Rectal smooth muscle tissue (tissue), 1 donor: ENCODE data around the gene NMB.

Source experiments
- H3K27ac ChIP-seq: one replicate; pipeline ENCODE4 v1.7.0; 2013; ENCODE audit warnings: low read depth, low read length, inconsistent platforms
- H3K27me3 ChIP-seq: one replicate; pipeline ENCODE4 v1.7.0; 2013; ENCODE audit warnings: low read length; ENCODE audit not compliant: control insufficient read depth, insufficient read depth
- H3K36me3 ChIP-seq: one replicate; pipeline ENCODE4 v1.7.0; 2013; ENCODE audit warnings: low read length; ENCODE audit not compliant: control insufficient read depth, insufficient read depth
- H3K4me1 ChIP-seq: one replicate; pipeline ENCODE4 v1.7.0; 2013; ENCODE audit warnings: low read length; ENCODE audit not compliant: control insufficient read depth, insufficient read depth
- H3K4me3 ChIP-seq: one replicate; pipeline ENCODE4 v1.7.0; 2013; ENCODE audit warnings: low read length
- H3K9ac ChIP-seq: one replicate; pipeline ENCODE4 v1.7.0; 2013; ENCODE audit warnings: low read length

NMB gene

DNA sequence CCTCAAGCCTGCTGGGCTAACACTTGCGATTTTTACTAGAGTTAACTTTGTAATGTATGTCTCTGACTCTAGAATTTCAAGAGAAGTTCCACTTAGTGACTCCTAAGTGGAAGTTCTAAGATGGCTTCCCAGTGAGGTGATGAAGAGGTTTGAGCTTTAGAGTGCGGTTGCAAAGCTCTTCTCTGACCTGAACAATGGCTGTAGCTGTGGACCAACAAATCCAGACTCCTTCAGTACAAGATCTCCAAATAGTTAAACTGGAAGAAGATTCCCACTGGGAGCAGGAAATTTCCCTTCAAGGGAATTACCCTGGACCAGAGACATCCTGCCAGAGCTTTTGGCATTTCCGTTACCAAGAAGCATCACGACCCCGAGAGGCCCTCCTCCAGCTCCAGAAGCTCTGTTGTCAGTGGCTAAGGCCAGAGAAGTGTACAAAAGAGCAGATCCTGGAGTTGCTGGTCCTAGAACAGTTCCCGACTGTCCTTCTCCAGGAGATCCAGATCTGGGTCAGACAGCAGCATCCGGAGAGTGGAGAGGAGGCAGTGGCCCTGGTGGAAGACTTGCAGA is 26.2 kb downstream of the NMB start:
- H3K36me3 ChIP-seq, result no peaks in the 10 kb centered on the region
- peak overlapping the region; percentile 89 for H3K27ac ChIP-seq
- peaks cover 17% of the 10 kb centered on the region for H3K4me1 ChIP-seq

DNA sequence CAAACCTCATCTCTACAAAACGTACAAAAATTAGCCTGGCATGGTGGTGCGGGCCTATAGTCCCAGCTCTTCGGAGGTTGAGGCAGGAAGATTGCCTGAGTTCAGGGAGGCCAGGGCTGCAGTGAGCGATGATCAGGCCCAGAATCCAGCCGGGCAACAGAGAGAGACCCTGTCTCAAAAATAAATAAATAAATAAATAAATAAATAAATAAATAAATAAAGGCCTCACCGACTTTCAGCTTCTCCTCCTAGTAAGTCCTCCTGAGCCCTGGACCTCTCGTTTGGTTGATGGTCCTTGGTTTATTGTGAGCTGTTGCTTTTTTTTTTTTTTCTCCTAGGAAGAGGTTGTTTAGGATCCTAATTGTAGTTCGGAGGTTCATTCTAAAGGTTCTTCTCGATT is 29.0 kb downstream of the NMB start:
- H3K9ac ChIP-seq, result no peak overlapping the region
- H3K4me3 ChIP-seq, result no peak overlapping the region
- H3K36me3 ChIP-seq, result no peaks in the 10 kb centered on the region
- no peak overlapping the region for H3K27ac ChIP-seq
- no peaks in the 10 kb centered on the region for H3K27me3 ChIP-seq
- H3K4me1 ChIP-seq, result peaks cover 14% of the 10 kb centered on the region

More for the DNA sequence above, 26.2 kb downstream of the NMB start:
- Histone ChIP-seq H3K27me3 (no peaks in the 10 kb centered on the region), H3K9ac (peak overlapping the region; percentile 71), H3K4me3 (peak overlapping the region; percentile 88)

DNA sequence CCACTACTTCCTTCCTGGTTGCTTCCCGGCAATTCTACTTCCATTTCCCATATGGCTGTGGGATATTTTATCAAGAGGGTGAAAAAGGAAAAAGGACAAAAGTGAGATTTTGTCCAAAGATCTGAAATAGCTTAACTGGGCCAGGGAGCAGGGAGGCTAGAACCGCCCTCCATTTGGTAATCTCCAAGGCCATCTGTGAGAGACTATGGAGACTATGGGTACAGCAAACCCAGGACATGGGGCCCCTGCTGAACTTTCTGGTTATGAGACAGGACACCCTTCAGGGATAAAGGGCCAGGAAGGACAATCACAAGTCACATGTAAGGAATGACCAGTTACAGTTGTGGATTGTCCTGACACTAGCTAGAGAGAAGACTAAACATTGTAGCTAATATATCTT is 32.9 kb downstream of the NMB start:
- no peak overlapping the region for H3K9ac ChIP-seq
- H3K4me3 ChIP-seq, result no peak overlapping the region
- no peak overlapping the region for H3K27ac ChIP-seq
- H3K36me3 ChIP-seq, result peaks cover 13% of the 10 kb centered on the region
- no peaks in the 10 kb centered on the region for H3K27me3 ChIP-seq
- no peaks in the 10 kb centered on the region for H3K4me1 ChIP-seq

DNA sequence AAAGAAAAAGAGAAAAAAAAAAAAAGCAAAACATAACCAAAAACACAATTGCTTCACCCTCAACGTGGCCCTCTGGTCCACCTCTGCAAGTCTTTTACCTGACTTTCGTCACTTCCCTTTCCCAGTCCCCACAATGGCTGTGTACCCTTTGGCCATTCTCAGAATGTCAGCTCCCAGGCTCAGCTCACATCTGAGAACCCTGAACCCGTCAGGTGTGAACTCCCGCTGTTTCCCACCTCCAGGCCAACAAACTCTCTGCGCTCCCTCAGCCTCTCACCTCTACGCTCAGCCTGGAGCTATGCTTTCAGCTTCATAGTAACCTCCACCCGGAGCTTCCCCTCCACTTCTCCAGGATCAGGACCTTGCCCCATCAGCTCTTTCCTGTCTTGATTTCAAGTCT is 33.6 kb downstream of the NMB start:
- Histone ChIP-seq H3K9ac (no peak overlapping the region), H3K27me3 (no peaks in the 10 kb centered on the region), H3K27ac (no peak overlapping the region), H3K4me3 (no peak overlapping the region), H3K4me1 (no peaks in the 10 kb centered on the region), H3K36me3 (peaks cover 13% of the 10 kb centered on the region)

DNA sequence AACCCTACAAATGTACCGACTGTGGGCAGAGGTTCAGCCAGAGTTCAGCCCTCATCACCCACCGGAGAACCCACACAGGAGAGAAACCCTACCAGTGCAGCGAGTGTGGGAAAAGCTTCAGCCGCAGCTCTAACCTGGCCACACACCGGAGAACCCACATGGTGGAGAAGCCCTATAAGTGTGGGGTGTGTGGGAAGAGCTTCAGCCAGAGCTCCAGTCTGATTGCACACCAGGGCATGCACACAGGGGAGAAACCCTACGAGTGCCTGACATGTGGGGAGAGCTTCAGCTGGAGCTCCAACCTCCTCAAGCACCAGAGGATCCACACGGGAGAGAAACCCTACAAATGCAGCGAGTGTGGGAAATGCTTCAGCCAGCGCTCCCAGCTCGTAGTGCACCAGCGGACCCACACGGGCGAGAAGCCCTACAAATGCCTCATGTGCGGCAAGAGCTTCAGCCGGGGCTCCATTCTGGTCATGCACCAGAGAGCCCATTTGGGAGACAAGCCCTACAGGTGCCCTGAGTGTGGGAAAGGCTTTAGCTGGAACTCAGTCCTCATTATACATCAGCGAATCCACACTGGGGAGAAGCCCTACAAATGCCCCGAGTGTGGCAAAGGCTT is 36.5 kb downstream of the NMB start:
- no peak overlapping the region for H3K9ac ChIP-seq
- no peak overlapping the region for H3K27ac ChIP-seq
- no peaks in the 10 kb centered on the region for H3K4me1 ChIP-seq
- H3K4me3 ChIP-seq, result no peak overlapping the region
- H3K27me3 ChIP-seq, result no peaks in the 10 kb centered on the region
- H3K36me3 ChIP-seq, result peaks cover 13% of the 10 kb centered on the region

DNA sequence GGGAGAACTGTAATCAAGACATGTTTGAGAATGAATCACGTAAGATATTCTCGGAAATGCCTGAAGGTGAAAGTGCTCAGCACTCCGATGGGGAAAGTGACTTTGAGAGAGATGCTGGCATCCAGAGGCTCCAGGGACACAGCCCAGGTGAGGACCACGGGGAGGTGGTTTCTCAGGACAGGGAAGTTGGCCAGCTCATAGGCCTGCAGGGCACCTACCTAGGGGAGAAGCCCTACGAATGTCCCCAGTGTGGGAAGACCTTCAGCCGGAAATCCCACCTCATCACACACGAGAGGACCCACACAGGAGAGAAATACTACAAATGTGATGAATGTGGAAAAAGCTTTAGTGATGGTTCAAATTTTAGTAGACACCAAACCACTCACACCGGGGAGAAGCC is 37.4 kb downstream of the NMB start:
- no peak overlapping the region for H3K9ac ChIP-seq
- H3K4me3 ChIP-seq, result no peak overlapping the region
- H3K4me1 ChIP-seq, result no peaks in the 10 kb centered on the region
- H3K27ac ChIP-seq, result no peak overlapping the region
- H3K27me3 ChIP-seq, result no peaks in the 10 kb centered on the region
- H3K36me3 ChIP-seq, result peaks cover 13% of the 10 kb centered on the region

DNA sequence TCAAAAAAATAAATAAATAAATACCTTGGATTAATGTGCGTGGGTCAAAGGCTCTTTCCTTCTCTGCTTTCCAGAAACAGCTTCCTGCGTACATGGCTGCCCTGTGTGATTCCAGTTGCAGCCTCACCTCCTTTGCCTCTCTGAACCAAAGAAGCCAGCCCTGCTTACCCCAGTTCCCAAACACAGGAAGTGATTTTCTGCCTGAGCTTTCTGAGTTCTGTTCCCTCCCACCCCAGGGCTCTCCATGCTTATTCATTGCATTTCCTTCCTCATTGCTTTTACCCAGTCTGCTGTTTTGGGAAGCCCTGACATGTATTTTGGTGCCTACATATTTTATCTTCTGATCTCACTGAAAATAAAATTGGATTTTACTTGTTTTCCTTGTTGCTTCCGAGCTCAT is 41.8 kb downstream of the NMB start:
- peaks cover 5% of the 10 kb centered on the region for H3K36me3 ChIP-seq
- H3K4me1 ChIP-seq, result no peaks in the 10 kb centered on the region
- H3K4me3 ChIP-seq, result no peak overlapping the region
- H3K27me3 ChIP-seq, result no peaks in the 10 kb centered on the region
- H3K27ac ChIP-seq, result no peak overlapping the region
- H3K9ac ChIP-seq, result no peak overlapping the region

DNA sequence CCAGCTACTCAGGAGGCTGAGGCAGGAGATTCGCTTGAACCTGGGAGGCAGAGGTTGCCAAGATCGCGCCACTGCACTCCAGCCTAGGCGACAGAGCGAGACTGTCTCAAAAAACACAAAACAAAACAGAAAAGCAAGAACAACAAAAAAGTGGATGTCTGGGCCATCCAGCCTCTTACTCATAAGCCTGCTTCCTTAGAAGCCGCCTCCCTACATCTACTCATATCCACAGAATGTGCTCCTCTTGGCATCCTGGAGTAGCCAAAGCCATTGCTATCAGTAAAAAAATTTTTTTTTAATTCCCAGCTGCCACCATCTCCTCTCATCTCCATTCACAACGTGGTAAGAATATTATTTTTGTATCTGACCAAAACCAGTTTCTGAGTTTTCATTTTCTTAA is 46.4 kb downstream of the NMB start:
- no peak overlapping the region for H3K9ac ChIP-seq
- H3K4me3 ChIP-seq, result no peak overlapping the region
- H3K27me3 ChIP-seq, result no peaks in the 10 kb centered on the region
- no peaks in the 10 kb centered on the region for H3K36me3 ChIP-seq
- H3K27ac ChIP-seq, result no peak overlapping the region
- no peaks in the 10 kb centered on the region for H3K4me1 ChIP-seq

DNA sequence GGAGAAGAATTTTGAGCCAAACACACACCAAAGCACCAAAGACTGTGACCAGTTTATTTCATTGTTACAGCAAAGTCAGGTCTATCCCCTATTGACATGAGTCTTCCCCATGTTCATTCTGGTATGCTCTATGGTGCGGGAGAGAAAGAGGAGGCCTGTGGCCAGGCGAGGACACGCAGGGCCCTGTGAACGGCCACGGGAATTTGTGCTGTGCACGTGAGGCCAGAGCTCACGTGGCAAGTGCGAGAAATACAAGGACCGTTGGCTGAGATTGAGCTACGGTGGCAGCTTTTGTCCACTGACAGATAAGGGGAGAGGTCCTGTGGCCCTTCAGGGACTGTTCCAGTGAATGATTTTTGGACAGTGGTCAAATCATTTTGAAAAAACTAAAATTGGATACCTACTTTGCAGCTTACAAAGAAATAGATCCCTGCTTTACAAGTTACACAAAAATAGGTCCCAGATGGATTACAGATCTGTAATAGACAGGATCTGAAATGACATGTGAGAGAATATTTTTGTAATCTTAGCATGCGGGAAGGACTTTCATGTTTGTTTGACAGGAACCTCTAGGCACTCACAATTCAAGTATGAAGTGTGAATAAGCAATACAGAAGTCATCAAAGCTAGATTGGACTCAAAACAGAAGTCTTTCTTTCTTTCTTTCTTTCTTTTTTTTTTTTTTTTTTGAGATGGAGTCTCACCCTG is 48.0 kb downstream of the NMB start:
- Histone ChIP-seq H3K9ac (no peak overlapping the region), H3K4me3 (no peak overlapping the region), H3K27ac (no peak overlapping the region)

DNA sequence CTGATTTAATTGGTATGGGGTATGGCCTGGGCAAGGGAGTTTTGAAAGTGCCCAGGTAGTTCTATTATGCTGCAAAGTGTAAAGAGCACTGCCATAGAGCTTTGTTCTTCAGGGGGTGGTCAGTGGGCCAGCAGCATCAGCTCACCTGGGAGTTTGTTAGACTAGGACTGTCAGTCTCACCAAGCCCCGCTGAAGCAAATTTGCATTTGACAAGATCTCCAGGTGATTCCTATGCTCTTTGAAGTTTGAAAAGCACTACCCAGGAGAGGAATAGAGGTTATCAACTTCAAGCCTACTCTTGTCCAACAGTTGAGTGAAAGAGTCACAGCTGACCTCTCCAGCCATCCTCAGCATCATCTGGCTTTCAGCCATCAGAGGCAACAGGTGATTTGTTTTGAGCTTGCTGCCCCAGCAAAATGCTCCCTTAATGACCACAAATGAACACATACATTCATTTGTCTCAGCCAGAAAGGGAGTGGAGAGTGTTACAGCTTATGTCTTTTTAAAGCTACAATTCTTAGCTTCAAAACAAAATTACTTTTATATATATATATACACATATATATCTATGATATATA is 49.2 kb downstream of the NMB start:
- no peaks in the 10 kb centered on the region for H3K4me1 ChIP-seq
- H3K27me3 ChIP-seq, result no peaks in the 10 kb centered on the region
- no peak overlapping the region for H3K4me3 ChIP-seq
- H3K36me3 ChIP-seq, result peaks cover 5% of the 10 kb centered on the region
- H3K27ac ChIP-seq, result no peak overlapping the region
- H3K9ac ChIP-seq, result no peak overlapping the region

More for the DNA sequence above, 48.0 kb downstream of the NMB start:
- Histone ChIP-seq H3K36me3 (peaks cover 3% of the 10 kb centered on the region), H3K4me1 (no peaks in the 10 kb centered on the region), H3K27me3 (no peaks in the 10 kb centered on the region)

DNA sequence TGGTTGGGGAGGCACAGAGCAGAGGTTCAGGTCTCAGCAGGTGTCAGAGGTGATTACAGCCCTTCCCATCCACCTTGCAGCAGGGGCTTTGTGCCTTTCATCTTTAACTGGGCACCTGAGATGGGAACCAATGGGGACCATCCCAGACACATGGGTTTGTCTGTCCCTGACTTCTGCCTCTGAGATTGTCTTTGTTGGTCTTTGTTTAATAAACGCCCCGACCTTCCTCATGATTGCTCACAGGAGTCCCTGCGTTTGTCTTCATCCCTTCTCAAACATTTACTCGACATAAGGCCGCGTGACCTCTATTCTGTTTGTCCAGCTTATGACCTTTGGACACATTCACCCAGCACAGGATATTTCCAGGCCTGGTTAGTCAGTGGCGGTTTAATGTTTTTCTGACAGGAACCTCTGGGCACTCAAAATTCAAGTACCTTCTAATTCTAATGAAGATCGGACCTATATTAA is 51.3 kb downstream of the NMB start:
- Histone ChIP-seq H3K27ac (no peak overlapping the region), H3K4me3 (no peak overlapping the region), H3K9ac (no peak overlapping the region), H3K27me3 (no peaks in the 10 kb centered on the region), H3K4me1 (no peaks in the 10 kb centered on the region), H3K36me3 (peaks cover 5% of the 10 kb centered on the region)

DNA sequence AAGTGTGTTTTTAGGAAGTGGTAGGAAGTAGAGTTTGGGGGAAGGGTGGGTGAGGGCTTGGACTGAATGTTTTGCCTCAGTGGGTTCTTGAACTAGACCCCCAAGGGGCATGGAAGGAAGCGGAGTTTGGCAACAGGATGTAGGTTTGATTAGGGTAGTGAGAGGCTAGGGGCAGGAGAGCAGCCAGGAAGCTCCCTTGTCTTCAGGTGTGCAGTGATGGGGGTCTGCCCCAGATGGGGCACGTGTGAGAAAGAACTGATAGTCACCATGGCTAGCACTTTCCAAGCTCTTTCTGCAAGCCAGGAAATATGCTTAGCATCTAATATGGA is 52.5 kb downstream of the NMB start:
- no peaks in the 10 kb centered on the region for H3K4me1 ChIP-seq
- H3K27me3 ChIP-seq, result no peaks in the 10 kb centered on the region
- peaks cover 5% of the 10 kb centered on the region for H3K36me3 ChIP-seq
- H3K9ac ChIP-seq, result no peak overlapping the region
- H3K27ac ChIP-seq, result no peak overlapping the region
- peak overlapping the region; percentile 18 for H3K4me3 ChIP-seq
